Suppressor macrophage treated with lipopolysaccharide for 4 hours (primary cell): Measurements from ENCODE around the gene DPCD.

Experiments used
- DNase-seq: peaks from one replicate; pipeline ENCODE4 v3.0.0-alpha.2; 2020

The DPCD gene

GRCh38 chr10:101567165-101568006 is 20.7 kb upstream of the DPCD start:
- DNase-seq, result no peak

- DNase-seq, result no peak
These were observed 19.9 kb upstream of the DPCD start for GRCh38 chr10:101568054-101568745.

- no peak for DNase-seq
These were observed 18.8 kb upstream of the DPCD start for GRCh38 chr10:101569323-101569621.

GRCh38 chr10:101569622-101570427 is 18.3 kb upstream of the DPCD start:
- DNase-seq, result peak; percentile 88

GRCh38 chr10:101570428-101571270 is 17.5 kb upstream of the DPCD start:
- peak; percentile 14 for DNase-seq

GRCh38 chr10:101571271-101571925 is 16.7 kb upstream of the DPCD start:
- DNase-seq, result no peak

- DNase-seq, result no peak
These were observed 16.0 kb upstream of the DPCD start for GRCh38 chr10:101572126-101572525.

GRCh38 chr10:101572785-101573184 is 15.3 kb upstream of the DPCD start:
- DNase-seq, result no peak

- DNase-seq, result no peak
These were observed 14.0 kb upstream of the DPCD start for GRCh38 chr10:101573885-101574753.

- DNase-seq, result no peak
These were observed 13.0 kb upstream of the DPCD start for GRCh38 chr10:101575091-101575490.

- no peak for DNase-seq
These were observed 12.4 kb upstream of the DPCD start for GRCh38 chr10:101575580-101576210.

- DNase-seq, result no peak
These were observed 11.8 kb upstream of the DPCD start for GRCh38 chr10:101576211-101576863.

- DNase-seq, result no peak
These were observed 10.8 kb upstream of the DPCD start for GRCh38 chr10:101577121-101577871.

- no peak for DNase-seq
These were observed 9.9 kb upstream of the DPCD start for GRCh38 chr10:101578192-101578591.

- DNase-seq, result no peak
These were observed 9.2 kb upstream of the DPCD start for GRCh38 chr10:101578803-101579515.

- DNase-seq, result no peak
These were observed 8.6 kb upstream of the DPCD start for GRCh38 chr10:101579516-101579870.

- DNase-seq, result no peak
These were observed 7.4 kb upstream of the DPCD start for GRCh38 chr10:101580486-101581399.

- DNase-seq, result no peak
These were observed 2.3 kb upstream of the DPCD start for GRCh38 chr10:101585841-101586240.
